ENCODE data around the gene MBD5.

Gene MBD5

DNA sequence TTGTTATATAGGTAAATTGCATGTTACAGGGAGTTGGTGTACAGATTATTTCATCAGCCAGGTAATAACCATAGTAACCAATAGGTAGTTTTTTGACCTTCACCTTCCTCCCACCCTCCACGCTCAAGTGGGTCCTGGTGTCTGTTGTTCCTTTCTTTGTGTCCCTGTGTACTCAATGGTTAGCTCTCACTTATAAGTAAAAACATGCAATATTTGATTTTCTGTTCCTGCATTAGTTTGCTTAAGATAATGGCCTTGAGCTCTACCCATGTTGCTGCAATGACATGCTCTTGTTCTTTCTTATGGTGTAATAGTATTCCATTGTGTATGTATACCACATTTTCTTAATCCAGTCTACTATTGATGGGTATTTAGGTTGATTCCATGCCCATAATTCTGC lies 390.0 kb downstream of the MBD5 start:
- H3K27ac ChIP-seq, result no peak overlapping the region
- TF ChIP-seq, protein P1, sequence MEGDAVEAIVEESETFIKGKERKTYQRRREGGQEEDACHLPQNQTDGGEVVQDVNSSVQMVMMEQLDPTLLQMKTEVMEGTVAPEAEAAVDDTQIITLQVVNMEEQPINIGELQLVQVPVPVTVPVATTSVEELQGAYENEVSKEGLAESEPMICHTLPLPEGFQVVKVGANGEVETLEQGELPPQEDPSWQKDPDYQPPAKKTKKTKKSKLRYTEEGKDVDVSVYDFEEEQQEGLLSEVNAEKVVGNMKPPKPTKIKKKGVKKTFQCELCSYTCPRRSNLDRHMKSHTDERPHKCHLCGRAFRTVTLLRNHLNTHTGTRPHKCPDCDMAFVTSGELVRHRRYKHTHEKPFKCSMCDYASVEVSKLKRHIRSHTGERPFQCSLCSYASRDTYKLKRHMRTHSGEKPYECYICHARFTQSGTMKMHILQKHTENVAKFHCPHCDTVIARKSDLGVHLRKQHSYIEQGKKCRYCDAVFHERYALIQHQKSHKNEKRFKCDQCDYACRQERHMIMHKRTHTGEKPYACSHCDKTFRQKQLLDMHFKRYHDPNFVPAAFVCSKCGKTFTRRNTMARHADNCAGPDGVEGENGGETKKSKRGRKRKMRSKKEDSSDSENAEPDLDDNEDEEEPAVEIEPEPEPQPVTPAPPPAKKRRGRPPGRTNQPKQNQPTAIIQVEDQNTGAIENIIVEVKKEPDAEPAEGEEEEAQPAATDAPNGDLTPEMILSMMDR (IDR thresholded peaks at IDR 0.05; ENCODE audit: low read depth, low read length, missing control alignments), result no peak
- in situ Hi-C loops (cut with HindIII; ENCODE audit: low pct_ligation_motif_present, low sequenced_read_pairs), result no loop called here
- H3K27me3 ChIP-seq (replicated peaks), result no peaks in the 10 kb centered on the region
- H3K36me3 ChIP-seq (replicated peaks), result no peaks in the 10 kb centered on the region
- H3K4me3 ChIP-seq (ENCODE audit: low read depth, low read length), result no peak overlapping the region
- DNase-seq, result no peak

DNA sequence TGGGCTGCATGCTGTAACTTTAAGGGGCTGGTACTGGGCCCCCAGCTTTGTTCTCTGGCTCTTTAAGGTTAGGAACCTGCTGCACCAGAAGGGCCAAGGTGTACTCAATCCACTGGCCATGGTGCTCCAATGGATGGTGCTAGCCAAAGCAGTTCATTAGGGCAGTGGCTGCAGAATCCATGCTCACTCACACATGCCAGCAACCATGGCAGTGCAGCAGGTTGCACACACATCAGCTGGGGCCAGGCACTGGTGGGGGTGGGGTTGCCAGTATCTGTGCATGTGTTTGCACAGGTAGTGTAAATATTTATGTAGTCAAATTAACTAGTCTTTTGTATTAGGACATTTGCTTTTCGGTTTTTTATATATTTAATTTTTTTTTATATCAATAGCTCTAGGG lies 395.4 kb downstream of the MBD5 start:
- TF ChIP-seq, protein P1 (IDR thresholded peaks at IDR 0.05; ENCODE audit: low read depth, low read length, missing control alignments), result no peak
- Histone ChIP-seq H3K4me3 (ENCODE audit: low read depth, low read length) (no peak overlapping the region), H3K36me3 (replicated peaks) (no peaks in the 10 kb centered on the region), H3K27ac (no peak overlapping the region), H3K27me3 (replicated peaks) (no peaks in the 10 kb centered on the region)
- DNase-seq, result no peak
- in situ Hi-C loops (cut with HindIII; ENCODE audit: low pct_ligation_motif_present, low sequenced_read_pairs), result no loop called here

DNA sequence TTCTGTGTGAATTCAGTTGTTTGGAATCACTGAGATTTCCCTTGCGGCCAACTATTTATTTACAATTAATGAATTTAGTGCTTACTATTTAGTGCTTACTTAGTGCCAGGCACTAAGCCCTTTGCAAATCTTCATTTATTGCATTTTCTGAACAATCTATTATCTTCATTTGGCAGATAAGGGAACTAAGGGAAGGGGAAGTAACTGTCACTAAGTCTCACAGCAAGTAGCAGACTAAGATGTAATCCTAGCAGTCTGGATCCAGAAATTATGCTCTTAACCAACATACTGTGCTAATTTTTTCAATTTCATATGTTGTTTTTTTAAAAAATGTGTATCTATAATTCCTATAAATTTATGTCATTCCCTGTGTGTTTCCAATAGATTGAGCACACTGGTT lies 409.2 kb downstream of the MBD5 start:
- Histone ChIP-seq H3K27ac (no peak overlapping the region), H3K27me3 (replicated peaks) (no peaks in the 10 kb centered on the region), H3K36me3 (replicated peaks) (no peaks in the 10 kb centered on the region), H3K4me3 (ENCODE audit: low read depth, low read length) (no peak overlapping the region)
- in situ Hi-C loops (cut with HindIII; ENCODE audit: low pct_ligation_motif_present, low sequenced_read_pairs), result no loop called here
- DNase-seq, result no peak
- TF ChIP-seq, protein P1 (IDR thresholded peaks at IDR 0.05; ENCODE audit: low read depth, low read length, missing control alignments), result no peak

DNA sequence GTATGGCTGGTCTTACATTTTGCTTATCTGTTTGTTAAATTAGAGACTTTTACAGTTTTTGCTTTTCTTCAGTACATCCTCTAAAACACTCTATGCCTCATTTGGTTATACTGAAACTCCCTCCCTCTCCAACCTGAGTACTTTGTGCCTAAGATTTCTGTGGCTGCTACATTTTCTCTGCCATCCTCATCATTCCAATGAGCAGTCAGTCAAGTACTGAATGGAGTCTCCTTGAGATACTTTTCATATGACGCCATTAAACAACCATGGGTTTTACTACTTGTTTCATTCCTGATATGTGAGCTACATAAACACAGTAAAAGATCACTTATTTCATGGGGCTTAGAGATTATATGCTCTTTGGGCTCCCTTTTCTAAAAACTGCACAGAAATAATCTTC lies 427.0 kb downstream of the MBD5 start:
- no peaks in the 10 kb centered on the region for H3K36me3 ChIP-seq (replicated peaks)
- H3K4me3 ChIP-seq (ENCODE audit: low read depth, low read length), result no peak overlapping the region
- TF ChIP-seq, protein P1 (IDR thresholded peaks at IDR 0.05; ENCODE audit: low read depth, low read length, missing control alignments), result no peak
- in situ Hi-C loops (cut with HindIII; ENCODE audit: low pct_ligation_motif_present, low sequenced_read_pairs), result no loop called here
- H3K27me3 ChIP-seq (replicated peaks), result no peaks in the 10 kb centered on the region
- H3K27ac ChIP-seq, result no peak overlapping the region
- no peak for DNase-seq

DNA sequence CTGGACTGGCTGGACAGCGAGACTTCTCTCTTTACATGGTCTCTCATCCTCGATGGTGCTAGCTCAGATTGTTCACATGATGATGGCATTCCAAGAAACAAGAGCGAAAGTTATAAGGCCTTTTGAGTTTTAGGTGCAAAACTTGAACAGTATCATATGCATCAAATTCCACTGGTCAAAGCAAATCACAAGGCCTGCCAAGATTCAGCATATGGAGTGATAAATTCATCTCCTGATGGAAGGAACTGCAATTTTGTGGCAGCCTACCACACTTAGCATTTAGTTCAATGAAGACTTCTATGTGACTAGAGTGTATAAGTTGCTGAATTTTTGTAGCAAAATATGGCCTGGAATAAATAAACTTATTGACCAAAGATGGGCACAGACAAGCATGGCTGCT lies 429.6 kb downstream of the MBD5 start:
- in situ Hi-C loops (cut with HindIII; ENCODE audit: low pct_ligation_motif_present, low sequenced_read_pairs), result no loop called here

DNA sequence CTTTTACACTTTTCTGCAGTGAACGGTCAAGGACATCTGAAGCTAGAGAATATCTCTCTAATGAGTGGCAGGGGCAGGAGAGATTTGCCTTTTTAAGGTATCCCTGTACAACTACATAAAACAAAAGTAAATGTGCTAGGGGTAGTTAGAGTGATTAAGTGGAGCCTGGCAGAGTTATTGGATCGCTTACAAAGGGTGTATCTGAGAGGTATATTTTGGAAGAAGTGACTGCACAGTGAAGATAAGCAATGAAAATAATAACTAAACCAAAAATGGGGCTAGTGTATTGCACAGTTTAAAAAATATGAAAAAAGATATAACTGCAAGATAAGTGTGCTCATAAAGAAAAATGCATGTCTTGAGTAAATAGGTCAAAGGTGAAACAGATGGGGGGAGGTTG lies 430.2 kb downstream of the MBD5 start:
- no peak for DNase-seq
- Histone ChIP-seq H3K27me3 (replicated peaks) (no peaks in the 10 kb centered on the region), H3K27ac (no peak overlapping the region), H3K4me3 (ENCODE audit: low read depth, low read length) (no peak overlapping the region), H3K36me3 (replicated peaks) (no peaks in the 10 kb centered on the region)
- in situ Hi-C loops (cut with HindIII; ENCODE audit: low pct_ligation_motif_present, low sequenced_read_pairs), result no loop called here
- TF ChIP-seq, protein P1 (IDR thresholded peaks at IDR 0.05; ENCODE audit: low read depth, low read length, missing control alignments), result no peak

More for the DNA sequence above, 429.6 kb downstream of the MBD5 start:
- TF ChIP-seq, protein P1 (IDR thresholded peaks at IDR 0.05; ENCODE audit: low read depth, low read length, missing control alignments), result no peak
- no peaks in the 10 kb centered on the region for H3K36me3 ChIP-seq (replicated peaks)
- DNase-seq, result no peak
- H3K27ac ChIP-seq, result no peak overlapping the region
- no peak overlapping the region for H3K4me3 ChIP-seq (ENCODE audit: low read depth, low read length)
- H3K27me3 ChIP-seq (replicated peaks), result no peaks in the 10 kb centered on the region
